ENCODE measurements around the gene MFAP3.
A peak's percentile ranks its signal among the peaks of the same experiment; 100 is the strongest.
"Not testable (repeated sequence)": the region's sequence is repeated elsewhere in the genome, so short reads cannot be mapped to it uniquely, and the experiment has no call there.

MFAP3 gene

DNA sequence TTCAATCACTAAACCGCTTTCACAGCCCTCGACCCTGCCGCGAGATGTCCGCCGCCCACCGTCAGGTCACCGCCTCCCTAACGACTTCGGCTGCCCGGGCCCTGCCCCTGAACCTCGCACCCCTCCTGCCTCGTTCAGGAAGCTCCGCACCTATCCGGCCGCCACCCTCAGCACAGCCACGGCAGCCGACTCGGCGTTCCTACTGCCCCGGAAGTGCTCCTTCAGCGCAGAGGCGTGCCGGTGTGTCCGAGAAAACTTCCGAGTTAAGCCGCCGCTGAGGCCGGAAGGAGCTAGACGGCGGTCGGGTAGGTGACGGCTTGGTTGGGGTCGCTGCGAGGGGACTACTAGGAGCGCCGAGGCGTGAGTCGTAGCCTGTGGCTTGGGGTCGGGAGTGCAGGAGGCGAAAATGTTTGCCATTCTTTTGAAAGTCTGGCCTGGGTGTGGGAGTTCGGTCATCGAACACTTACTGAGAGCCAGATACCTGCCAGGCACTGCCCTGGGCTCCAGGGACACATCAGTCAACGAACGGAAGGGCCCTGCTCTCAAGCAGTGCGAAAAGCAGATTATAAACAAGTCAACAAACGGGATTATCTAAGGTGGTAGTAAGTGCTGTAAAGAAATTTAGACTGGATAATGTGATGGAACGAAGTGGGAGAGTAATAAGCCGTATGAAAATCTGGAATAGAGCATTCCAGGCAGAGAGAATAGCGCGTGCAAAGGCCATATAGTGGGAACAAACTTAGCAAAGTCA lies at the start of gene MFAP3, which contains the start of gene FAM114A2:
TSS of gene MFAP3 (plus strand) at position 261 of the 751 bp plus-strand sequence. CDS start 10,756 bp downstream, outside the sequence.
TSS of gene FAM114A2 (minus strand) at position 204 of the 751 bp plus-strand sequence. CDS start 3,957 bp downstream, outside the sequence.
- DNase-seq = peak; percentile 78

DNA sequence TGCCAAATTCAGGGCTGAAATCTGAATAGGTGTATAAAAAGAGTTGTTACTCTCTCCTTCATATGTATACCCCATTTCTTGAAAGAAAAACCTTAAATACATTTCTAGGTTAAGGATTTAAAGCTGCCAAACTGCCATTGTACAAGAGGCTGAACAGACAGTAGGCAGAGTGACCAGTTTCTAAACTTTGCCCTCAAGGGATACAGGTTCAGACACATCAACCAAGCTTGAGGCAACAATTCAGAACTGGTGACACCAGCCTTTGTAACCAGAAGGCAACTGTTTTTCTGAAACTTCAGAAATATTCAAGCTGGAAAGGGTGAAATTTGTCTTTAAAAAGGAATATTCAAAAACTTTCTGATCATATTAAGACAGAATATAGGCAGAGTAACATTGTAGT lies 47.6 kb upstream of the MFAP3 start:
- DNase-seq = no peak

DNA sequence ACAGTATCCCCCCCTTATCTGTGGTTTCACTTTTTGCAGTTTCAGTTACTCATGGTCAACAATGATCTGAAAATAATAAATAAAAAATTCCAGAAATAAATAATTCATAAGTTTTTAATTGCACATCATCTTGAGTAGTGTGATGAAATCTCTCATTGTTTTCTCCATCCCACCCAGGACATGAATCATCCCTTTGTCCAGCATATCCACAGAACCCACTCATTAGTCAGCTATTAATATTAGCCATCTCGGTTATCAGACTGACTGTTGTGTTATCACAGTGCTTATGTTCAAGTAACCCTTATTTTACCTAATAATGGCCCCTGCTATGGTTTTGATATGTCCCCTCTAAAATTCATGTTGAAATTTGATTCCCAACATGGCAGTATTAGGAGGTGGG lies 40.8 kb upstream of the MFAP3 start:
- no peak for DNase-seq

DNA sequence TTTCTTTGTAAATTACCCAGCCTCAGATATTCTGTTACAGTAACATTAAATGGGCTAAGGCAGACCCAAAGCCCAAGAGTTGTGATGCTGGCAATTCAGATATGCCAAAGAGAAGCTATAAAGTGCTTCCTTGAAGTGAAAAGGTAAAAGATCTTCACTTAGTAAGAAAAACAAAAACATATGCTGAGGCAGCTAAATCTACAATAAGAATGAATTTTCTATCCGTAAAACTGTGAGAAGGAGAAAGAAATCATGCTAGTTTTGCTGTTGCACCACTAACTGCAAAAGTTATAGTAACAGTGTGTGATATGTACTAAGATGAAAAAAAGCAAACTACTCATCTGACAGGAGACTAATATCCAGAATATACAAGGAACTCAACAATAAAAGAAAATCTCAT lies 40.0 kb upstream of the MFAP3 start:
- DNase-seq = no peak

DNA sequence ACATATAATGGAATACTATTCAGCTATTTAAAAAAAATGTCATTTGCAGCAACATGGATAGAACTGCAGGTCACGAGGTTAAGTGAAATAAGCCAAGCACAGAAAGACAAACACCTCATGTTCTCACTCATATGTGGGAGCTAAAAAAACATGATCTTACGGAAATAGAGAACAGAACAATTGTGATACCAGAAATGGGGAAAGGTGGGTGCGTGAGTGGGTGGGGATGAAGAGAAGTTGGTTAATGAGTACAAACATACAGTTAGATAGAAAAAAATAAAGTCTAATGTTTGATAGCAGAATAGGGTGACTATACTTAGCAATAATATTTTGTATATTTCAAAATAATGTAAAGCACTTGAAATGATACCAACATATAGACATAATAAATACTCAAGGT lies 38.8 kb upstream of the MFAP3 start:
- DNase-seq = no peak

DNA sequence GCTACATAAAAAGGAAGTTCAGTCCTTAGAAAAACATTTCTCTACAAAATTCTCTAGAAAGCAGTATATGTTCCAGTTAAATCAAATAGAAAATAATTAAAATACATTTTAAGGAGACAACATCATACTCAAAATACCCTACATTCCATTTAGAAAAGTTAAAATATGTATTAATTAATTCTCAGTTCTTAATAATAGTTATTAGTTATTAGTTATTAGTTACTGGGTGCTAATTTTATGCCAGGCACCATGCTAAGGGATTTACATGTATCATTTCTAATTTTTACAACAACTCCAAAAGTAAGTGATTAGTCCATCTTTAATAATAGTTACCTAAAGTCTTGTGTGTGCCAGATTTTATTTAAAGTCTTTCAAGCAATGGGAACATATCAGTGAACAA lies 38.1 kb upstream of the MFAP3 start:
- DNase-seq = no peak

DNA sequence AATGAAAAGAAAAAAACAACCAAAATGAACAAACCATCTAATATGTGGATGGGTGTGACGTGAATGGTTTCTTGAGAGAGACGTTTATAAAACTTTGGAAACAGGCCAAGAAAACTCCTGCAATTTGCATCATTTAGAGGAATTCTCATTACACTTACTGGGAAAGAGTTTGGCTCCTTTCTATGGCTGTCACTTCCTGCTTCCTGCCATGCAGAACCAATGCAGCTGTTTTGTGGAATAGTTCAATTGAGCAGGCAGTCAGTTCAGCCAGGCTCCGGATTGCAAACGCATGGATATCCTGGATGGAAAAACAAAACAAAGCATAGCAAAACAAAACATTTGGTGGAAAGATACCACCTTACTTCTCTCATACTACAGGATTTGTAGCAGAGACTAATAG lies 36.7 kb upstream of the MFAP3 start:
- no peak for DNase-seq

DNA sequence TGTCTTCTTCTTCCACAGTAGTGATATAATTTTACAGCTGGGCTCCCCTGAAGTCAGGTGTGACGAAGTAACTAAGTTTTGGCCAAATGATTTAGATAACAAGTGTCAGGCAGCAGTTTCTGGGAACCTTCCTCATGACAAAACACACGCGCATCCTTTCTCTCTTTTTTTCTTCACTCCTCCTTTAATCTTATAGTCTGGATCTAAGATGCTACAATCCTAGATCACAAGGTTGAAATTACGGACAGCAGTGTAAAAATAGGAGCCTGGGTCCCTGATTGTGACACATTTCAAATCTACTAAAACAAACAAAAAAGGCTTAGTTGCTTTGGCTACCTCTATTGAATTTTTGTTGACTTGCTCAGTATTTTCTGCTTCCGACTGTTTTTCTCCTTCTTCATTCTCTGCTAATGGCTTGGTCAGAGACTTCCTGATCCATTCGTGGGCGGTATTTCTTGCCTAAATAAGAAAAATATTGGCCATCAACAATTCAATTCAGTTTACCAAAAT lies 36.2 kb upstream of the MFAP3 start:
- DNase-seq = no peak

DNA sequence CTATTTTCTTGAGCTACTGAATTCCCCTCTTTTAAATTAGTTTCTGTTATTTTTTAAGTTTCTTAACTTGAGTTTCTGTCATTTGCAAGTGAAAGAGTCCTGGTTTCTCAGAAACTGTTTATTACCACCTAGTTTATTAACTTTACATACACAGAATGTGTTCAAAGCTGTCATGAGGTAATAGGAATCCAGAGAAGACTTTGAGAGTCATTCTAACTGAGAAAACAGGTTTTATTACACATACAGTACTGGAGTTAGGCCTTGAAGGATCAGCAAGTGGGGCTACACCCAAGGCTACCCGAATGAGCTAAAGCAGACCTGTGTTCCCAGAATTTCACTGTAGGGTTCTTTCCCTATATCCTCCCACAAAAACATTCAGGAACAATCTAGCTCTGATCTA lies 33.1 kb upstream of the MFAP3 start:
- no peak for DNase-seq

DNA sequence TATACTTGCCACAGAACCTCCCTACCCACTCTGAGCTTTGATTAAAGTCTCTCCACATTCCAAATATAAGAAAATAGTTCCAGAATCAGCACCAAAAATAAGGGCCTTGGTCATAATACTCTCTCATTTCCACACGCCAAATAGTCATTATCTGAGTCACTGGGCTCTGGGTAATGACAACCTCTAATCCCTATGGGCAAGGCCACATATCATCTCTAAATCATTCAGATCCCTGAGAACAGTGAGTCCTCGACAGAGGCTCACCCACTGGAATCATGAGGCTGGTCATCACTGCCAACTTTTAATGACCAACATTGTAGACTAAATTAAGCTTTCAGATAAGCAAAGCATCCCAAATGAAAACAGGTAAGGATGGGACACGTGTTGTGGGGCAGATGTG lies 28.1 kb upstream of the MFAP3 start:
- no peak for DNase-seq

DNA sequence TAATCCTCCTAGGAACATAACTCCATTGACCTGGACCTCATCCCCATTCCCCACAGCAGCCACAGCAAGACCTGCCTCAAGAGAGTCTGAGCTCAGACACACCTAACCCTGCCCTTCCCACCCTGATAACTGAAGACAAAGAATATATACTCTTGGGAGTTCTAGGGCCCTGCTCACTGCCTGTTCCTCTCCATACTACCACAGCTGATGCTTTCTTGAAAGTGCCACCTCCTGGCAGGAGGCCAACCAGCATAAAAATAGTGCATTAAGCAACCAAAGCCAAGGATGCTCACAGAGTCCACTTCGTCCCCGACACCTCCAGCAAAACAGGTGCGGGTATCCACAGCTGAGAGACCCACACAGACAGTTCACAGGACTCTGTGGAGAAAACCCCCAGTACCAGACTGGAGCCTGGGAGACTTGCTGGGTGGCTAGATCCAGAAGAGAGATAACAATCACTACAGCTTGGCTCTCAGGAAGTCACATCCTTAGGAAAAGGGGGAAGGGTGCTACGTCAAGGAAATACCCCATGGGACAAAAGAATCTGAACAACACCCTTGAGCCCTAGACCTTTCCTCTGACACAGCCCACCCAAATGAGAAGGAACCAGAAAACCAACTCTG lies 23.6 kb upstream of the MFAP3 start:
- no peak for DNase-seq

DNA sequence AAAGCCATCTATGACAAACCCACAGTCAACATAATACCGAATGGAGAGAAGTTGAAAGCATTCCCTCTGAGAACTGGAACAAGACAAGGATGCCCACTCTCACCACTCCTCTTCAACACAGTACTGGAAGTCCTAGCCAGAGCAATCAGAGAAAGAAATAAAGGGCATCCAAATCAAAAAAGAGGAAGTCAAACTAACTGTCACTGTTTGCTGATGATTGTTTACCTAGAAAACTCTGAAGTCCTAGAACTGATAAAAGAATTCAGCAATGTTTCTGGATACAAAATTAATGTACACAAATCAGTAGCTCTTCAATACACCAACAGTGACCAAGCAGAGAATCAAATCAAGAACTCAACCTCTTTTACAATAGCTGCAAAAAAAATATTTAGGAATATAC lies 19.8 kb upstream of the MFAP3 start:
- not testable (repeated sequence) for DNase-seq

DNA sequence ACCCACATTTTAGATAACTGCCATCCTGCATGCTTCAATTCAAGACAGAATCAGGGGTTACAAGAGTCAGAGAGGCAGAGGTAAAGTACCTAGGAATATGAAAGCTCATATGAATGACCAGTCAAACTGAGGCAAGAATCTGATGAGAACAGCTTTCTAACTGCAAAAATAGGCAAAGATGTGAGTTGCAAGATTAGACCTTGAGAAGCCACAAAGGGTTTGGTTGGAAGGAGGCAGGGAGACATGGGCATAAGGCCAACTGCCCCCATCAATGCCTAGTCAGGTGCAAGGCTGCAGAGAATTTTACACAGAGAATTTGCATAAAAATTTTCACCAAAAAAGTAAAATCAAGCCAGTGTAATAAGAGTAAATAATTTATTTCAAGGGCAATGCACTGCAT lies 12.8 kb upstream of the MFAP3 start:
- no peak for DNase-seq

DNA sequence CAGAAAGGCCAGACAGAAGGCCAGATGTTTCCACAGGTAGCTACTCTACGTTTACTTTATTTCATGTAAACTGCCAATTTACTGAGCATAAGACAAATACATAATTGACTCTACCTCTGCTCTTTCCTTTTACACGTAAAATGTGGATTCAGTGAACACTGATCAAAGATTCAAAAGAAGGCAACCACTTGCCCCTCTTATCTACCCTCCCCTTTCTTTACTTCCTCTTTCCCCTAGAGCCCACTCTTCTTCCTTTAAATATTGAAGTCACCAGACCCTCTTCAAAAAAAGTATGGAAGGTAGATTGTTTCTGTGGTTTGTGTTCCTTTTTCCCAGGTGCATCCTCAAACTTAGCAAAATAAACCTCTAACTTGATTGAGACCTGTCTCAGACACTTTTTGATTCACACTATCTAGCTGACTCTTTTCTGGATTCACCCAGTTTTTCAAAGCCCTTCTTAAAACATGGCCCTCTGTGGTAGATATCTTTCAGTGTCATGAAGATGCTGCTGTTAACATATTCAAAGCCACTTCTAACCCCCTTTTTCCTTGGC lies 6.8 kb upstream of the MFAP3 start:
- DNase-seq = no peak

DNA sequence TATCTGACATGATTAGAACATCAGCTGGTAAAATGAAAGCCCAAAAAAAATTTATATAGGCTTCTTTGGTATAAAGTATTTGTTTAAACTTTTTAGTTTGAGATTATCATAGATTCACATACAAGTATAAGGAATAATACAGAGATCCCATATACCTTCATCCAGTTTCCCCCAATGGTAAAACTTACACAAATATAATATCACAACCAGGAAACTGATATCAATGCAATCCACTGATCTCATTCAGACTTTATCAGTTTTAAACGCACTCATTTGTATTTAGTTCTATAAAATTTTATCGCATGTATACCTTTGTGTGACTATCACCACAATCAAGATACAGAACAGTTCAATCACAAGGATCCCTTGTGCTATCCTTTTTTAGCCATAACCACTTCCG lies 3.8 kb upstream of the MFAP3 start:
- DNase-seq = no peak

DNA sequence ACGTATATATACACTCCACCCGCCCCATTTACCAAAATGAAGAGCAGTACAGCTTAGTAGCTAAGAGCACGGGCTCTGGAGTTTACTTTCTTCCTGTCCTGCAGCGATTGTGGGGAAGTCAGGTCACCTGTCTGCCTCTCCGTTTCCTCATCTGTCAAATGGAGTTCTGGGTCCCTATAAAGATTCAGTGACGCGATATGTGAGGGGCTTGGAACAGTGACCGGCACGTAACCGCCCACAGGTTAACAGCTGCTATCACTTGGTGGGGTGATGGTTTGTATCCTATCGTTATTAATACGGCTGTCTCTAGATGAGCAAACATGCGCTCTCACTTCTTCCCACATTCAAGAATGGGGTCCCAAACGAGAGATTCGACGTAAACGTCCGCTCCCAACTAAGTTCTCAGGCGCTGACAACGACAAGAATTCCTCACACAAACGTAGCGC lies 483 bp upstream of the MFAP3 start:
- DNase-seq = no peak

DNA sequence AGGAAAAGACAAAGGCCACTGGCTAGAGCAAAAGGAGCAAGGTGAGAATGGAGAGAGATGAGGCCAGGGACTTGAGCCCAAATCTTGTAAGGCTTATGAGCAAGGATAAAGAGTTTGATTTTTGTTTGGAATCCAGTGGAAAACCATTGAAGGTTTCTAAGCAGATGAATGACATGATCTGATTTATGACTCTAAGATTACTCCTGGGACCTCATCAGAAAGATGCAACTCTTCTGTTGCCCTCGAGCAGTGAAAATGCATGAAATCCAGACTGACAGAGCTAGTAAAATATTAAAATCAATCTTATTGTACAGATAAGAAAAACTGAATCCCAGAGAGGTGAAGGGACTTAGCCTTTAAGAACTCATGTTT lies 677 bp downstream of the MFAP3 start:
- no peak for DNase-seq

DNA sequence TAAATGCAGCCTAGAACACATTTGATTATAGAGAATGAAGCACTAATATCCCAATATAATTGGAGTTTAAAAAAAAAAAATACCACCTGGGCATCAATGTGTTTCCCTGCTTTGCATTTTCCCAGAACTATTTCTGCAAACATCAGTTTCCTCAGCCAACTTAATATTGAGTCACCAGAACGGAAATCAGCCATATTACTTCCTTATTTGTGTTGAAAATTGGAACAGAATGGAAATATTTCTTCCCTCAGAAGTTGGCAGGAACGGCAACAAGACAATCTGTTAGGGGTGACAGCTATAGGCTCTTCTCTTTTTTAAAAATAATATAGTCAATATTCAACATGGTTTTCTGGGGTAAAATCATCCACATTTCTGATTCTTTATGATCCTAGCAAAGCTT lies 4.0 kb downstream of the MFAP3 start:
- no peak for DNase-seq

DNA sequence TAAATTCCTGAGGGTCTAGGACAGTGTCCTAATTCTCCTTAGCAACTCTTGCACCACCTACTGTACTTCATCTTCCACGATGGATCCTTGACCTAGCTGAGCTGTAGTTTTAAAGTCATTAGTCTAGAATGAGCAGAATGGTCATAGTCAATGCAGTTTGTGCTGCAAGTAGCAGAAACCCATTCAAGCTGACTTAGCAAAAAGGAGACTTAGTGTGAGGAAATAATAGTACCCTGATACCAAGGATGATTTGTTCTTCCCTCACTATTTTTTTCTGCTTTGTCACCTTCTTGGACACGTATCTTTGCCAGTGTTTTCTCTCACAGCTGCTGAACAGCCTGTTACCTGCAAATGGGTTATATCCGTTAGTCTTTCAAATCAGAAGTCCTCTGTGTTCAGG lies 5.3 kb downstream of the MFAP3 start:
- no peak for DNase-seq

DNA sequence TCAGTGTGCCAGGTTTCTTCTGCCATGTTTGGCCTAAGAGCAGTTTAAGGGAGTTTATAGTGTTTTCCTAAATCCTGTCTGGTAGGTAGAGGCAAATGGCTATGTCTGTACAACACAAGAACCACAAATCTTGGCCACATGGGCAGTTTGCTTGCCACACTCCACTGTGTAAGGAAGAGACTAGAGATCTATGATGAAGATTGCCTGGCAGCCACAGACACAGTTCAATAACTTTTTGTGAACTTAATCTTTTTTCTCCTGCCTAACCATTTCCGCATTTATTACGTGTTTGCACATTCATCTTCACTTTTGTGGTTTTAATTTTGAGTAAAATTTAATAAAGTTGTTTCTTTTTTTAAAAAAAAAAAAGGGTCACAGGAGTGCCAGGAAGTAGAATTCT lies 5.8 kb downstream of the MFAP3 start:
- no peak for DNase-seq

DNA sequence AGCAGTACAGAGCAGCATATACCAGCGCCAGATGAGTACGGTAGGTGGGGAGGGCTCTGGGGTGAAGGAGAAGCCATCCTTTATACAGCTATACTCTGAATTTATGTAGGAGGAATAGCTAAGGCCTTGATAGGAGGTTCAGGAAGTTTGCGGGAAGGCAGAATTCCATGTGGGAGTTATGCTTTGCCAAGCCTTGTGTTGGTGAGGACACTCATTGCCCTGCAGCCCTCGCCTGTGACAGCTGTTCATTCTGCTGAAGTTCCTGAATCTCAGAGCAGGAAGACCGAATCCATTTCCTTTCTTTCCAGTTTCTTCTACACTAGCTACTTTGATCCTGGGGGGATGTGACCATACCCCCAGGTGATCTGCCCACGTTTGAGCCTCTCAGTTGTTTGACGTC lies 7.7 kb downstream of the MFAP3 start:
- no peak for DNase-seq

DNA sequence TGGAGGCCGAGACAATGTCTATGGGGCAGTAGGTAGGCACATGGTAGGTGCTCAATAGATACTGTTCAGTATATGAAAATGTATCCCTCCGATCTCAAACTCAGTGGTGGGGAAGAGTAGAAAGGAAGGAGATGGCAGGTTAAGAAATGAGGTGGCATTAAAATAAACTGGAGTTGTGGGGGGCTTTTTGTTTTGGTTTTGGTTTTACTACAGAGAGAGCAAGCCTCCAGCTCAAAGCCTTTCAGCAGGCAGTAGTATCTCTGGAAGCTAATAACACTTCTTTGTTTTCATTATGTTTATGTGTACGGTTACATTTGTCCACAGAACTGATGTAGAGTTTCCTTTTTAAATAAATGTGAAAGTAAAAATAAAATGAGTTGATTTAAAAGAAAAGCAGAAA lies 8.6 kb downstream of the MFAP3 start:
- DNase-seq = no peak

DNA sequence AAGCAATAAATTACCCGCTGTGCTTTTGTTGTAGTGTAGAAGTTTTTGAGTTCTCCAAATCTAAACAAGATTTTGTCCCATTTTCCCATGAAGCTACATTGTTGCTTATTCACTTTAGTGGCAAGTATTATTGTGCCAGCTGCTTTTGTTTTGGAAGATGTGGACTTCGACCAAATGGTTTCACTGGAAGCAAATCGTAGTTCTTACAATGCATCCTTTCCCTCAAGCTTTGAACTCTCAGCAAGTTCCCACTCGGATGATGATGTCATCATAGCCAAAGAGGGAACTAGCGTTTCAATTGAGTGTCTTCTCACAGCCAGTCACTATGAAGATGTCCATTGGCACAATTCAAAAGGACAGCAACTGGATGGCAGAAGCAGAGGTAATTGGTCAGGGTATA lies 10.9 kb downstream of the MFAP3 start:
- DNase-seq = no peak

DNA sequence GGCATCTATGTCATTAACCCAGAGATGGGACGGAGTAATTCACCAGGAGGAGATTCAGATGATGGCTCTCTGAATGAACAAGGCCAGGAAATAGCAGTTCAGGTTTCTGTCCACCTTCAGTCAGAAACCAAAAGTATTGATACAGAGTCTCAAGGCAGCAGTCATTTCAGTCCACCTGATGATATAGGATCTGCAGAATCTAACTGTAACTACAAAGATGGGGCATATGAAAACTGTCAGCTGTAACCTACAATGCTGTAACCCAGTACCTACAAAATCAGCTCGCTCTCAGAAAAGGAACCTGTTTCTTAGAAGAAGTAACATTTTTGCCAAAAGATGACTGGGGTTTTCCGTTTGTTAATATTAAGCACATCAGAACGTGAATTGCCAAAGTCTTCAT lies 14.7 kb downstream of the MFAP3 start:
- no peak for DNase-seq

Data from GDM1 (cell line).